HG03565 (cell line): Measurements from ENCODE around the gene SPRED3.

Source experiments
- ATAC-seq: cut with Tn5 transposase; IDR thresholded peaks from one replicate; pipeline ENCODE4 v1.9.1; 2021; ENCODE audit warnings: mild to moderate bottlenecking, moderate library complexity; ENCODE audit not compliant: unreplicated experiment

The SPRED3 gene

DNA sequence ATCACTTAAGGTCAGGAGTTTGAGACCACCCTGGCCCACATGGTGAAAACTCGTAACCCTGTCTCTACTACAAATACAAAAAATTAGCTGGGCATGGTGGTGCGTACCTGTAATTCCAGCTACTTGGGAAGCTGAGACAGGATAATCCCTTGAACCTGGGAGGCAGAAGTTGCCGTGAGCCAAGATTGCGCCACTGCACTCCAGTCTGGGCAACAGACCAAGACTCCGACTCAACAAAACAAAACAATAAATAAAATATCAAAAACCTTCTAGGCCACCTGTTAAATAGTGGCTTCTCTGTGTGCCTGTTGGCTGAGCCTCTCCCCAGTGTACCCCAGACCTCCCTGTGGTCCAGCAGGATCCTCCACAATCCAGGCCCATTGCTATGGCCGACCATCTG, 17.4 kb upstream of the SPRED3 start:
- no peak for ATAC-seq

DNA sequence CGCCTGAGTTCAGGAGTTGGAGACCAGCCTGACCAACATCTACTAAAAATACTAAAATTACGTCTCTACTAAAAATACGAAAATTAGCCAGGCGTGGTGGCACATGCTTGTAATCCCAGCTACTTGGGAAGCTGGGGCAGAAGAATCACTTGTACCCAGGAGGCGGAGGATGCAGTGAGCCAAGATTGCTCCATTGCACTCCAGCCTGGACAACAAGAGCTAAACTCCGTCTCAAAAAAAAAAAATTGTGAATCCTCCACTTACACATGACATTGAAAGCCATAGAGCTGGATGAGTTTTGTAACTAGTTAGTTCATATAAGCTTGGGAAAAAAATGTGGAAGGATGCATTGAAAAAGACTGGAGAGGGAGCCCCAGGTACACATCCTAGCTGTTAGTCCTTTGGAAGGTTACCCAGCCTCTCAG, 14.6 kb upstream of the SPRED3 start:
- no peak for ATAC-seq

DNA sequence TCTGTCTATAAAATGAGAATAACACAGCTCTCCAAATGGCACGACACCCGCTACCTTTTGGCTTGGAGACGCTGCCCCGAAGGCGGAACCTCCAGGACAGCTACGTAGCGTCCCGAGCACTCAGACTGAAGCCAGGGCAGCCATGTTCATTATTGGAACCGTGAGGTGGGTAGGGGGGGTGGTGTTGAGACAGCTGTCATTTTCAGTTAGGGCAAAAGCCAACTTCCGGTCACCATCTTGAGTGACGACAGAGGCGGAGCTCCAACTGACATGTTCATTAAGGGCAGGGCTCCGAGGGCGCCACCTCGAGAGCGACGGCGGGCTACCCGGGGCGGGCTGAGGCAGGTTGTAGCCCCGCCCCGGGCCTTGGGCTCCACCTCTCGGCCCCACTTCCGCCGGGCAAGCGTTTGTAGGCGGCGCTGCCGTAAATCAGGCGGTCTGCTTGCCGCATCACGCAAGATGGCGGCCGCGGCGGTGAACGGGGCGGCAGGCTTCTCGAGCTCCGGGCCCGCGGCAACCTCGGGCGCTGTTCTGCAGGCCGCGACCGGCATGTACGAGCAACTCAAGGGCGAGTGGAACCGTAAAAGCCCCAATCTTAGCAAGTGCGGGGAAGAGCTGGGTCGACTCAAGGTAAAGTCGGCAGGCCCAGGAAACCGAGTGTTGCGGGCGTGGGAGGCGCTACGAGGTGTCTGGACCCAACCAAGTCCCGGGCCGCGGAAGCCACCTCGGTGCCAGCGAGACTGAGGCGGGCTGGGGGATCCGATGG, 14.0 kb upstream of the SPRED3 start, which contains the start of gene PSMD8:
Gene PSMD8, plus strand, starts transcription at position 240 of the 766 bp plus-strand sequence. Its CDS starts 31 bp downstream, at position 271.
- ATAC-seq: peak; percentile 88

DNA sequence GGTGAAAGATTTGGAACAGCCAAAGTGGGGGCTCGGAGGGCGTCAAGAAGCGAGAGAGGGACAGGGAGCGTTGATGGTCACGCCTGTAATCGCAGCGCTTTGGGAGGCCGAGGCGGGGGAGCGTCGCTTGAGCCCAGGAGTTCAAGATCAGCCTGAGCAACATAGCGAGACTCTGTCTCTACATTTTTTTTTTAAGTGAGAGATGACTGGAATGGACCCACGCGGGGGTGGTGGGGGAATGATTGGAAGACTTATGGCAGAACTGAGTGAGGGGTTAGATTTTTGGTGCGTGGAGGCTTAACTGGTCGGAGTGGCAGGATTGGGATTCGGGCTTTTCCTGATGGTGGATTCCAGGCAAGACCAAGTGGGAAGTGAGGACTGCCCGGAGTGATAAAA, 13.4 kb upstream of the SPRED3 start:
- no peak for ATAC-seq

DNA sequence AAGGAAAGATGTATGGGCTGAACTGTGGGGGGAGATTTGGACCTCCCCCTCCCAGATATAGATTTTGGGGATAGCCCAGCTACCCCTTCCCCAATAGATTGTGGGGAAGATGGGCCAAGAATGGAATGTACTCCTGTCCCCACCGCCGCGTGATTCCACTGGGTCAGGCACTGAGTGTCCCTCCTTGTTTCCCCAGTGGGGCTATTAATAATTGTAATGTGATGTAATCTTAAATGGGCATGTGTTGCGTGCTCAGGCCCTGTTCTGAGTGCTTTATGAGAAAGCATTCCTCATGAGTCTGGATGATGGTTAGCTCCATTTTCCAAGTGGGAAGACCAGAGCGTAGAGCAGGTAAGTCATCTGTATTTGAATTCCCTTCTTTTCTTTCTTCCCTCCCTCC, 12.7 kb upstream of the SPRED3 start:
- no peak for ATAC-seq

DNA sequence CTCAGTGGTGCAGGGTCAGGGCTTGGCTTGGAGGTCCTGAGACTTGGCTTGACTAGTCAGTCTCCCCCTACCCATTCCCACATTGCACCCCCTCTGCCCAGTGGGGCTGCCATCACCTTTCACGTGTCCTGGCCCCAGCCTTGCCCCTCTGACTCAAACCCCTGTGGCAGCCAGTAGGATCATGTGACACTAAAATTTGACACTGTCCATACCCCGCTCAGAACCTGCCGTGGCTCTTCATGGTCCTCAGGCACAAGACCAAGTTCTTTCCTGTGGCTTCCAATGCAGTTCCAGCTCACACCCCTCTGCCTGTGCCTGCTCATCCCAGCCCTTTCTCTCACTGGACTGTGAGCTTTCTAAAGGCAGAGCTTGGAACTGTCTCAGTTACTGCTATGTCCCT, 11.9 kb upstream of the SPRED3 start:
- no peak for ATAC-seq

DNA sequence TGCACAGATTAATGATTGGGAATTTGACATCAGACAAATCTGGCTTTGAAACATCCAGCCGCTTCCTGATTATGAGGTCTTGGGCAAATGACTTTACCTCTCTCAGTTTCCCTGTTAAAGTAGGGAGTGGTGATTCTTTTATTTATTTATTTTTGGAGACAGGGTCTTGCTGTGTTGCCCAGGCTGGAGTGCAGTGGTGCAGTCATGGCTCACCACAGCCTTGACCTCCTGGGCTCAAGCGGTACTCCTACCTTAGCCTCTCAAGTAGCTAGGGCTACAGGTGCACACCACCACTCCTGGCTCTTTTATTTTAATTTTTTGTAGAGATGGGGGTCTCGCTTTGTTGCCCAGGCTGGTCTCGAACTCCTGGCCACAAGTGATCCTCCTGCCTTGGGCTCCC, 11.4 kb upstream of the SPRED3 start:
- ATAC-seq: no peak

DNA sequence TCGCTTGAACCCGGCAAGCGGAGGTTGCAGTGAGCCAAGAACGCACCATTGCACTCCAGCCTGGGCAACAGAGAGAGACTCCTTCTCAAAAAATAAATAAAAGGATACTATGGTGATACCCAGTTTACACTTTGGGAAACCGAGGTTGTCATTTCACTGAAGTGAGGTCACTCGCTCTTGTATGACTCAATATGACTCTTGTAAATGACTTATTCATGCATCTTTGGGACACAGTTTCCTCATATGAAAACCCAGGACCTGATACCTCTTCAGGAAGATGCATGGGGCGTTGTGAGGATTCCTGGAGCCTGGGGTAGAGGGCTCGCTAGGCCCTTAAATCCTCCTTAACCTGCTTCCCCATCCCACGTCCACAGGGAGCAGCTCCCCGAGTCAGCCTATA, 9.6 kb upstream of the SPRED3 start:
- no peak for ATAC-seq

DNA sequence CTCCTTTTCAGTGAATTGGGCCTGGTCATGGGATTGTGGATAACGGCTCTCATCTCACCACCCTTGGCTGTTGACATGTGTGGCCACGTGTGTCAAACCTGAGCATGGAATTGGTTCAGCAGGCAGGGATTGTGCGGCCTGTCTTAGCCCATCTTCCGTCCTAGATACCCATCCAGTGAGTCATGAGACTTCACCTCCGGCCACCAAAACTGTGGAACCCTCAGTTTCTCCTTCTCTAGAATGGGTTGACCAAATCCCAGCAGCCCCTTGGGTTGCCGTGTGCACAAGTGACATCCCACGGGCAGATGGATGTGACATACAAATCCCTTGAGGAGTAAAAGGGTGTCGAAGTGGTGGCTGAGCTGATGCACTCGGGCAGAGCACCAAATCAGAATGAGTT, 7.4 kb upstream of the SPRED3 start:
- ATAC-seq: no peak

DNA sequence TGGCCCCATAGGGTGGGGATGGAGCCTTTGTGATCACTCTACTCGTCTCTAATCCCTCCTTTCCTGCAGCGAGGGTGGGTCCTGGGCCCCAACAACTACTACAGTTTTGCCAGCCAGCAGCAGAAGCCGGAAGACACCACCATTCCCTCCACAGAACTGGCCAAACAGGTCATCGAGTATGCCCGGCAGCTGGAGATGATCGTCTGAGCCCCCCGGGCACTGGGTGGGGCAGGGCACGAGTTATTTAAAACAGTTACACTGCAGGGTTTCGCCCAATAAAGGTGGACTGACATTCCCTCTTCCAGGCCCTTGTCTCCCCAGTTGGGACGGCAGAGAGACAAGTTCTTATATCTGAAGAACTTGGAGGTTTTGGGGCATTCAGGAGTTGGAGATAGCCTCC, 5.3 kb upstream of the SPRED3 start:
- ATAC-seq: no peak

DNA sequence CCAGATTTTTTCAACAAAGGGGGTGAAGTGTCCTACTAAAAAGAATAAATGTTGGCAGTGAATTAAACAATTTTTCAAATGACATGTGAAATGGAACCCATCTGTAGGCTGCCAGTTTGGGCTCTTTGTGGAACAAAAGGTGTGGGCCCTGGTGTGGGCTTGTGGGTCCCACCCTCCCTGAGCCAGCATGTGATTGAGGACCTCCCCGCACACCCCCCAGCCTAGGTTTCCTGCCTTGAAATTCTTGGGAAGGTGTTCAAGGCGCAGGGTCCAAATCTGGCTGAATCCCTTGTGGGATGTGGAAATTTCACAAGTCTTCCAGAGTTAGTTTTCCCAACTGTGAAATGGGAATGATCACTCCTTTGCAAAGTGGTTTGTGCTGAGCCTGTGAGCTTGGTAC, 4.8 kb upstream of the SPRED3 start:
- no peak for ATAC-seq

DNA sequence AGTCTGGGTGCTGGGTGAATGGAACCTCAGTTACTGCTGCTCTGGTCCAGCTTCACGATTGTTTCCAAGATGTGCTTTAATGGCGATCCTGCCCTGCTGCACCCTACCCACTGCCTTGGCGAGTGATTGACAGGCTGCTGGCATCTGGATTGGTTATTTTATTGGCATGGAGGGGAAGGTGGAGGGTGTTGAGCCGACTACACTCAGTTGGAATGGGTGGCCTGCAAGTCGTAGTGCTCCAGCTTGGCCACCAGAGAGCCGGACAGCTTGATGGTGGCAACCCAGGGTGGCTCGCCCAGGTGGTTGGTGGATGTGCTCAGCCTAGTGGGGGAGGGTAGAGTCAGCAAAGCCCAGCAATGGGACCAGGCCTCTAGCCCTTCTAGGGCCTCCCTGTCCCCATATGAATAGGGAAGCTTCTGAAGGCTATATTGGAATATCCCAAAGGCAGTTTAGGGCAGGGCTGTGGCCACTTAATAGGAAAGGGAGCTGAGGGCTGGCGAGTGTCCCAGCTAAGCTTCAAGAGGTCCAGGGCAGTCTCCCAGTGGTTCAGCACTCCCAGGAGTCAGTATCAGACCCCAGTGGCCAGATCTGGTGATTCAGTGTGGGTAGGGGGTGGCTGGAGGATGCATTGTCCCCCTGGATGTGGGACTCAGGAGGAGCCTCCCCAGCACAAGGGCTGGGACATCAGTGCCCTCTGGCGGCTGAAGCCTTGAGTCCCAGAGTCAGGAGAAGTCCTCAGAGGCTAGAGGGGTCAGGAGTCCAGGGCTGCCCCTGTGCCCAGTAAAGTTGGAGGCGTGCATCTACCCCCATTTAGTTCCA, 4.1 kb upstream of the SPRED3 start:
- no peak for ATAC-seq

DNA sequence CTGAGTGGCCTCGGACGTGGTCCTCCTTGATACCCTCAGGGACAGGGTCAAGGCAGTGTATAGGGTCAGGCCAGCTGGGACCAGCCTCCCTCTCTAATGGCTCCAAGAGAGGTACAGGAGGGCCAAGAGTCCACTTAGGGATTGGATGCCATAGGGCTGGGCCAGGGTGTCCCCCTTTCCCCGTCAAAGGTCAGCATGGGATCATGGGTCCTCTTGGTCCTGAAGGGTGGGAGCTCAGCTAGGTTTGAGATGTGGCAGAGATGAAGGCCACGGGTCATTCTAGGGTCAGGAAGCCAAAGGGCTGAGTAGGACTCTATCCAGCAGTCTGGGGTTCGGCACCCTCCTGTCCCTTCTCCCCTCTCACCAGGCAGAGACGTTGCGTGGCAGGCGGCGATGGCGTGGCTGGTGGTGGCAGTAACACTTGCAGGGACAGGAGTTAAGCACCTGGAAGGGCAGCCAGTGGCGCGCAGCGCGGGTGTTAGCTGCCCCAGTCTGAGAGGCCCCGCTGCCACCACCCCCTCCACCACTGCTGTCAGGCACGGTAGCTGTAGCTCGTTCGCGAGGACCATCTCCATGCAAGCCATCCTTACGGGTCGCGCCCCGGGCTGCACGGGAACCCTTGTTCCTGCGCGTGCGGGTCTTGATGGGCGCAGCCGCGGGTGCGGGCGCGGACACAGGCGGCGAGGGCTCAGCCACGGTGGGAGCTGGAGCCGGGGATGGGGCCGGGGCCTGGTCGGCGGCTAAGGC, 3.3 kb upstream of the SPRED3 start:
- no peak for ATAC-seq

DNA sequence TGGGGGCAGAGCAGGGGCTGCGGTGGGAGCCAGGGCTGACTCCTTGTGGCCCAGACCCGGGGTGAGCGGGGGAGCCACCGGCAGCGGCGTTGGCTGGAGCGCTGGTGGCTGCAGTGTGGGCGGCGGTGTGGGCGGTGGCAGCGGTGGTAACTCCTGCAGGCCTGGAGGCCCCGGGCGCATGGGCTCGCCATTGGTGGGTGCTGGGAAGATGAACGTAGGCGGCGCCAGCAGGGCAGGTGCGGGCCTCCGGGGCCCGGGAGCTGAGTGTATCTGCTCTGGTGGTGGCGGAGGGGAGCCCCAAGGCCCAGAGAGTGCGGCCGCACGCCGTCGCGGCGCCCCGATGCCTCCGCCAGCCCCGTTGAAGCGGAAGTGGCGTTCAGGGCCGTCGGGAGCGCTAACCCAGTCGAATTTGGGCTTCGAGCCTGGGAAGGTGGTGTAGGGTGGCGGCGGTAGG, 2.7 kb upstream of the SPRED3 start:
- ATAC-seq: no peak

DNA sequence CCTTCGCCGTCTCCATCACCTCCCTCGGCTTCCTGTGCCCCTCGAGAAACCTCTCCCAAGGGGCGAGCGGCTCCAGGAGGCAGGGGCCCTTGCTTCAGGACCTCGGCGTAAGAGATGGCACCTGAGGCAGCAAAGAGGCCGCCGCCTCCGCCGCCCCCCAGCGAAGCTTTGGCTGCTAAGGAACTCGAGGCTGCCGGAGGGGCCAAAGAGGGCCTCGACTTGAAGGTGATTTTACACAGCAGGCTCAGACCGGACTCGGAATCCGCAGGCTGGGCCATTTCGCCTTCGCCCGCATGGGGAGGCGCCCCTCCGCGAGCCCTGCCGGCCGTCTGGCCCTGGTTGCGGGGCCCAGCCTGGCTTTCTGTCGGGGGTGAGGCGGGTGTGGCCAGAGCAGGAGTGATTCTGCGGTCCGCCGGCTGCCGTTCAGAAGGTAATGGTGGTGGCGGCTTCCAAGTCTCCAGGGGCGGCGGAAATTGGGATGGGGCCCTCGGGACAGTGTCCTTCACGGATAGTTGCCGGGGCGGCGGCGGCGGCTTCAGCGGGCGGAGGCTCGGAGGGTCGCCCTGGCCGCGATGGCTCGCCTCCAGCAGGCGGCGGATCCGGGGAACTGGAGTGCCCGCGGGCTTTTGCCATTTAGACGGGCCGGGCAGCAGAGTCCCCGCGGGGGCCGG, 2.1 kb upstream of the SPRED3 start:
- no peak for ATAC-seq

DNA sequence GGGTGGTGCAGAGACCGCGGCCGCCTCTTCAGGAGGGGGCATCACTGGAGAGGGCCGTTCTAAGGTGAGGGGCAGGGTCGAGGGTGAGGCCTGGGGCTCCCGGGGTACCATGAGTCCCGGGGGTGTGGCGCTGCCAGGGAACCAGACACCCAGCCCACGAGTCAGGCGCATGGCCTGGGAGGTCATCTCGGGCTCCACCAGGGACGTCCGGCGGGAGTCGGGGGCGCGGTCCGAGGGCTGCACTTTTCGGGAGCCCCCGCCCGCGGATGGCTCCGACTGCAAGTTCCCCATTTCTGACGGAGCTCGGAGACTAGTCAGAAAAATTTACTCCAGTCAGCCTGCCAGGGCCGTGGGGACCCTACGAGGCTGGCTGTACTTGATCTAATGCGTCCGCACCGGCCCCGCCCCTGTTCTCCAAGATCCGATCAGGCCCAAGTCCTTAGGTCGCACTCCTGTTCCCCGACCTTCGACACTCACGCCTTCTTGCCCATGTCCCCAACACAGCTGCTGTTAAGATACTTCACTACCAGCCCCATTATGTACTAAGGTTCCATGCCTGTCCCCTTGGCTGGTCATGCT, 1.4 kb upstream of the SPRED3 start:
- no peak for ATAC-seq

DNA sequence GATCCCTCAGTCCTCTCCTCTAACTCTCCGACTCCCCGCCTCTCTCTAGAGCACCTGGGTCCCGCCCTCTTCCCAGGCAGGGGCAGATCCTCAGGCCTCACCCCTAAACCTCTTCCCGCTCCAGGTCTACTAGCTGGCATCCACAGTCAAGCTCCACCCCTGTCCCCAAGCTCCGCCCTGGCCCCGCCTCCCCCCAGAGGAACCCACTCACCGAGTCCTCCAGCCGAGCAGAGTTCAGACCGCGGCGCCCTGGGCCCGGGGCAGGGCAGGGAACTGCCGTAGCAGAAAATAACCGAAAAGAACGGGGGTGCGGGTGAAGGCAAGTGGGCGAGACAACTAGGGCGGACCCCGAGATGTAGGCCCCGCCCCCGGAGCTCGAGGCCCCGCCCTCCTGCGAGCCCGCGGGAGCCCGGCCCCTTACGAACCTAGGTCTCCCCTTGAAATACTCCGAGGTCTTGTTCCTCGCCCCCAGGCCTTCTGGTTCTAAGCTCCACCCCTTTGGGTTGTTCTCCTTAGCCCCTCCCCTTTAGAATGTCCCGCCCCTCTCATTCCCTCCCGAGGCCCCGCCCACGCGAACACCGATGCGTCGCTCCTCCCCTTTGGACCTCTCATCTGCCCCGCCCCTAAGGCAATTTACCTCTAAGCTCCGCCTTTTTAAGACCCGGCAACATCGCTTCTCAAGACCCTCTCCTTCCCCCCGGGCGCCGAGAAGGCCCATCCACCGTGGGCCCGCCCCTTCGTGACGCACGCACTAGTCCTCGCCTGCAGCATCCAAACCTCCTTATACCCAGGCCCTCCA, 748 bp upstream of the SPRED3 start, which contains the start of gene GGN:
Gene GGN, minus strand, starts transcription at position 485 of the 799 bp plus-strand sequence. CDS start 773 bp downstream, outside the sequence.
- no peak for ATAC-seq

DNA sequence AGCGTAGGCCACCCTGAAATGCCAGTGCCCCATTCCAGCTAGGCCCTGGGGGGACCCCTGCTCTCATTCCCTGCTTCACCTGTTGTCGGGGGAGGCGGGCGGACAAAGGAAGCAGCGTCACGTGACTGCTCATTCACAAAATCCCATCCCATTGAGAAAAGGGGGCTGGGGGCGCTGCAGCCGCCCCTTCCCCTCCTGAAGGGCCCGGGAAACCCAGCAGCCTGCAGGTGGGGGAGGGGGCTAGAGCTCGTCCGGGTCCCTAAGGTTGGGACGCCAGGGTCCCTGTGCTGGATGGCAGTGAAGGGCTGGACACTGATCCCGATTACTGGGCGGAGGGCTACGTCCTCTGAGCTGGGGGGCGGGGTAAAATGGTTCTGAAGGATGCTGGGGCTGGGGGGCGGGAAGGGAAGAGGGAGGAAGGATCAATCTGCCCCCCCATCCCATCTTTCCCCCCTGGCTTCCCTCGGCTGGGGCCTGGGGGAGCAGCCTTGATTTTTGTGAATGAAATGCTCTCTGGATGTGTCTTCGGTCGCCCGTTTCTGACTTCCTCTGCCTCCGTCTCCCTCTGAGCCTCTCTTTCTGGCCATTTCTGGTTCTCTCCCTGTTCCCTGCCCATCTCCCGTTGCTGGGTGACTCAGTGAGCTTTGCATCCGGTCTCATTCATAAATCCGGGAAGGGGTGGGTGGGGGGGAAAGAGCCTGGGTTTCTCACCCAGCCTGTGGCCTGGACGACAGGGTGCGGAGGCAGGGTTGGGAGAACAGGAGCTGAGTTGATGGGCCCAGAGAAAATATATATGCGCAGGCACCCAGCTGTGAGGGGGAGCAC, 816 bp downstream of the SPRED3 start:
- ATAC-seq: no peak
